RCC 7860 (cell line): Measurements from ENCODE around the gene PDLIM5.

Source experiments
- DNase-seq: peaks from one replicate; pipeline ENCODE4 v3.0.0-alpha.2; 2015; ENCODE audit warnings: low spot score
- FAIRE-seq: peaks from 2 replicates; lab custom pipeline; 2012; peaks lifted over from hg19 to GRCh38; lab: Jason Lieb, UNC

The PDLIM5 gene

GRCh38 chr4:94678896-94679295 is 227.2 kb downstream of the PDLIM5 start:
- DNase-seq, result no peak
- no peak for FAIRE-seq

- DNase-seq (no peak), FAIRE-seq (no peak)
Observed at GRCh38 chr4:94680176-94680862, 228.6 kb downstream of the PDLIM5 start.

- FAIRE-seq (no peak), DNase-seq (no peak)
Observed at GRCh38 chr4:94686086-94686485, 234.3 kb downstream of the PDLIM5 start.

- FAIRE-seq (no peak), DNase-seq (no peak)
Observed at GRCh38 chr4:94689155-94689860, 237.6 kb downstream of the PDLIM5 start.

- FAIRE-seq, result no peak
- DNase-seq, result peak; percentile 10
Observed at GRCh38 chr4:94690851-94691254, 239.1 kb downstream of the PDLIM5 start.

- no peak for FAIRE-seq
- DNase-seq, result no peak
Observed at GRCh38 chr4:94691552-94691951, 239.8 kb downstream of the PDLIM5 start.

GRCh38 chr4:94695384-94695783 is 243.6 kb downstream of the PDLIM5 start:
- DNase-seq, result peak; percentile 13
- no peak for FAIRE-seq

- FAIRE-seq (no peak), DNase-seq (no peak)
Observed at GRCh38 chr4:94698187-94698586, 246.4 kb downstream of the PDLIM5 start.

- DNase-seq, result no peak
Observed at GRCh38 chr4:94700298-94700697, 248.6 kb downstream of the PDLIM5 start.

GRCh38 chr4:94701631-94702300 is 250.0 kb downstream of the PDLIM5 start:
- FAIRE-seq (no peak), DNase-seq (no peak)

More at GRCh38 chr4:94700298-94700697, 248.6 kb downstream of the PDLIM5 start:
- no peak for FAIRE-seq

GRCh38 chr4:94711635-94712034 is 259.9 kb downstream of the PDLIM5 start:
- FAIRE-seq, result no peak
- no peak for DNase-seq

GRCh38 chr4:94714365-94715160 is 262.8 kb downstream of the PDLIM5 start:
- no peak for DNase-seq
- no peak for FAIRE-seq

GRCh38 chr4:94715726-94716125 is 264.0 kb downstream of the PDLIM5 start:
- FAIRE-seq, result no peak

More at GRCh38 chr4:94715726-94716125, 264.0 kb downstream of the PDLIM5 start:
- no peak for DNase-seq
